Subcutaneous adipose tissue (tissue), 4 donors: ENCODE results near the gene RSU1. TPM values are rescaled to one million over a fixed set of nuclear protein-coding genes. Genes with fewer than 3 reads are reported as not detected.

Source experiments
- total RNA-seq, 4 donors: library from RNA; depleted of rRNA; stranded (reverse); fragments of >200 nt; gene quantifications; one replicate each; pipeline ENCODE4 v1.1.0, GENCODE V29; 2016
- TF ChIP-seq, protein P1 (sequence below): fragments of 450-650 bp; IDR thresholded peaks from one replicate; pipeline ENCODE4 v1.5.1; 2016; ENCODE audit warnings: low read depth, mild to moderate bottlenecking, control low read depth, antibody characterized with exemption, moderate library complexity

The RSU1 gene
- total RNA-seq, 4 donors from 2014 or later, result 57.0 to 147 (median 99.7) TPM

DNA sequence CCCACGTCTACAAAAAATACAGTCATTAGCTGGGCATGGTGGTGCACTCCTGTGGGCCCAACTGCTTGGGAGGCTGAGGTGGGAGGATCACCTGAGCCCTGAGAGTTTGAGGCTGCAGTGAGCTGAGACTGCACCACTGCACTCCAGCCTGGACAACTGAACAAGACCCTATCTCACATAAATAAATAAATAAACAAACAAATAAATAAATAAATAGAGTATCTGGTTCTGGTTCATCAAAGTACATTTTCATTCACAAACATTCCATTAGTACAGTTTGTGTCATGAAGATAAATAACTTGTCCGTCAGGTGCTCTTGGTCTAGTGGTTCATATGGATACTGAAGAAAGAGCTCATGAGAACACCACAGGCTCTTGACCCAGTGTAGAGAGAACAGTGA lies 96.4 kb downstream of the RSU1 start:
- TF ChIP-seq, protein P1, sequence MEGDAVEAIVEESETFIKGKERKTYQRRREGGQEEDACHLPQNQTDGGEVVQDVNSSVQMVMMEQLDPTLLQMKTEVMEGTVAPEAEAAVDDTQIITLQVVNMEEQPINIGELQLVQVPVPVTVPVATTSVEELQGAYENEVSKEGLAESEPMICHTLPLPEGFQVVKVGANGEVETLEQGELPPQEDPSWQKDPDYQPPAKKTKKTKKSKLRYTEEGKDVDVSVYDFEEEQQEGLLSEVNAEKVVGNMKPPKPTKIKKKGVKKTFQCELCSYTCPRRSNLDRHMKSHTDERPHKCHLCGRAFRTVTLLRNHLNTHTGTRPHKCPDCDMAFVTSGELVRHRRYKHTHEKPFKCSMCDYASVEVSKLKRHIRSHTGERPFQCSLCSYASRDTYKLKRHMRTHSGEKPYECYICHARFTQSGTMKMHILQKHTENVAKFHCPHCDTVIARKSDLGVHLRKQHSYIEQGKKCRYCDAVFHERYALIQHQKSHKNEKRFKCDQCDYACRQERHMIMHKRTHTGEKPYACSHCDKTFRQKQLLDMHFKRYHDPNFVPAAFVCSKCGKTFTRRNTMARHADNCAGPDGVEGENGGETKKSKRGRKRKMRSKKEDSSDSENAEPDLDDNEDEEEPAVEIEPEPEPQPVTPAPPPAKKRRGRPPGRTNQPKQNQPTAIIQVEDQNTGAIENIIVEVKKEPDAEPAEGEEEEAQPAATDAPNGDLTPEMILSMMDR, result no peak

DNA sequence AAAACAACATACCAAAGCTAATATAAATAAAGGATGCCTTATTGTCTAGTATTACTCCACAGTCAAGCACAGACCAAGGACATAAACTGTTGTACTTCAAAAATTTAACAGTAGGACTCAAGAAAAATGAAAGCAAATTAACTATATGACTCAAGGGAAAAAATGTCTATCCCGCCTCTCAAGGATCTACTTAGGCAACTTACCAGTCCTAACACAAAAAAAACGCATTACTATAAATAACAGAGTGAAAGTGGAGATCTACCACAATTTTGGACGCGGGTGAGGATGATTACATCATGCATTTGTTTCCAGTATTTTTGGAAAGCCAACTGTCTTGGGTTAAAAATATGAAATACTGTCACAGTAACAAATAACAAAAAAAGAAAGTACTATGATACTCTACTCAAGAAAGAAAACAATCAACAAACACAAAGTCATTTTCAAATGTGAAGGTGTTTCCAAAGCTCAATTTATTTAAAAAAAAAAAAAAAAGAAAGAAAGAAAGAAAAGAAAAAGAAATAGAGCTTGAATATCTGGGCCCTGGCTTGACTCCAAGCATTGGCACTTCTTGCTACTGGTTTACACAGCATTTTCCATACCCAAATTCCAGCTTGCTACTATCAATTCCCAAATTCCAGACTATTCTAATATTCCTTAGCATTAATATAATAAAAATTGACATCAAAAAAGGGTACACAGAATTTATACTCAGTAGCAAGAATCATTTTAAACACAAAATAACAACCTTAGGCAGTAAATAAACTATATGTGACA lies 99.4 kb downstream of the RSU1 start:
- TF ChIP-seq, protein P1, result no peak

DNA sequence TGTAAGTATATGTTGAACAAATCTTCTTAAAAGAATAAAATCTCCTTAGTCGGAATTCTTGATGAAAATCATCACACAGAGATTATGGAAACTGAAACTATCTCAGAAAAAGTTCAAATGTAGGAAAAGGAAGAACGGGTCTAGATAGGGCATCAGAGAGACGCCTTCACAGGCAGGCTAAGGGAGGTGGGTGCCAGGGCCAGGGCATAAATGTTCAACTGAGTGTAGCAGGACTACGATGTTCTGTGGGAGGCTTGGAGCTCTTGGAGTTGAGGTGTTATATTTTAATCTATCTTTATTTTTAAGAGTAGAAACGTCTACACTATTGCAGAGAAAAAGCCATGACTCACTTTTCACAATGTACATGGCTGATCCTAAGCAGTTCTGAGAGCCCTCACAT lies 101.2 kb downstream of the RSU1 start:
- TF ChIP-seq, protein P1, result no peak

DNA sequence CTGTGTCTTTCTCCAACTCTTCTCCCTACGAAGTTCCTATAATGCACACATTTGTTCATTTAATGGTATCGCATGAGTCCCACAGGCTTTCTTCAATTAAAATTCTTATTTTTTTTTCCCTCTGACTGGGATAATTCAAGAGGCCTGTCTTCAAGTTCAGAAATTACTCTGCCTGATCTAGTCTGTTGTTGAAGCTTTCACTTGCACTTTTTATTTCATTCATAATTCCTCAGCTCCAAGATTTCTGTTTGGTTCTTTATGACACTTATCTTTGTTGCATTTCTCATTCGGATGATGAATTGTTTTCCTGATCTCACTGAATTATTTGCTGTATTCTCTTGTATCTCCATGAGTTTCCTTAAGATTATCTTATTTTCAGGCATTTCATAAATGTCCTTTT lies 103.9 kb downstream of the RSU1 start:
- TF ChIP-seq, protein P1, result no peak

DNA sequence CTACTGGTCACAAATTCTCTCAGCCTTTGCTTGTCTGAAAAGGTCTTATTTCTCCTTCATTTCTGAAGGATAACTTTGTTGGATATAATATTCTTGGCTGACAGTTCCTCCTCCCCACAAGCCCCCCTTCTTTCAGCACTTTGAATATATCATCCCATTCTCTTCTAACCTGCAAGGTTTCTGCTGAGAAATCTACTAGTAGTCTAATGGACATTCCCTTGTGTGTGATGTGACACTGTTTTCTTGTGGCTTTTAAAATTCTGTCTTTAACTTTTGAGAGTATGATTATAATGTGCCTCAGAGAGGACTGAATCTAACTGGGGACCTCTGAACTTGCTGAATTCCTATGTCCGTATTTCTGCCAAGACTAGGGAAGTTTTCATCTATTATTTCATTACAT lies 104.3 kb downstream of the RSU1 start:
- TF ChIP-seq, protein P1, result no peak

DNA sequence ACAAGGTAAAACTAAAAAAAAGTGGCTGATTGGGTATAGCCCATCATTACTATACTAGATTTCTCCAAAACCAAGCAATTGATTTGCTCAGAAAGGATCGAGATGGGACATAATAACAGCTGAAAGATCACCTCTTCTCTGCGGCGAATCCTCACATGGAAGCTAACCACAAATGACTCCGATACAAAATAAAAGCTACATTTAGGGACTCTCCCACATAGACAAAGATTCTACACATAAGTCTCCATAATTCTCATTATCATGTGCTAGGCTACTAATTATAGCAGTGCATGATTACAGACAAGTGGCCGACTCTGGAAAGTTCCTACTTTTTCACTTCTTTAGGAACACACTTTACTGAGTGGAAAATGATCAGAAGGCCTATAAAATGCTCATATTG lies 116.9 kb downstream of the RSU1 start:
- TF ChIP-seq, protein P1, result no peak

DNA sequence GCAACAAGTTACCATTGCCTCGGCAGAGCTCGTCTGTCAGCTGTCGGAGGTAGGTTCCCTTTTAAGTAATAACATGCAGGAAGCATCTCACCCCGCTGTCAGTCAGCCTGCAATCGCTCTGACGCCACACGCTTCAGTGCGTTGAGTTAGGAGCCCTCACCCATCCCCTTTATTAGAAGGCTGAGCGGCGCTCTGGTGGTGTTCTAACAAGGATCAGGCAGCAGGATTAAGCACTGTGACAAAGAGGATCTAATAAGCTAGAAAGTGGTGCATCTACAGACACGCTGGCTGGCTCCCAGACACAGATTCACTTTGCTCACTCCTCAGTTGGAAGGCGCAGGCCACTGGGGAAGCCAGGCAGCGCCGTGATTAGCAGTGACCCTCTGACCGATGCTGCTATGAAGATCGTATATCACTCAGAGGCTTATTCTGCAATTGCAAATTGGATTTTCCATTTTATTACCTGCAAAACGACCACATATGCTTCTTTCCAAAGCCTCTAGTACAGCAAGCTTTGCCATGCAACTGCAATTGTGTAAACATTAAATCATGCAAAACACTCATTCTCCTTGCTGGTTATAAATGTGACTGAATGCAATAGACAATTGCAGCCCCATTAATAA lies 117.7 kb downstream of the RSU1 start:
- TF ChIP-seq, protein P1, result no peak
